GM12878 (cell line): ENCODE data around the gene ZNF653. TPM values are rescaled to one million over a fixed set of nuclear protein-coding genes. Genes with fewer than 3 reads are reported as not detected.

ENCODE experiments used
- BMI1 ChIP-seq: fragments of 450-650 bp; IDR thresholded peaks from 2 replicates; pipeline ENCODE4 v1.6.1; 2016; ENCODE audit warnings: mild to moderate bottlenecking, moderate library complexity, borderline replicate concordance
- CREB1 ChIP-seq: IDR thresholded peaks from 2 replicates; pipeline ENCODE4 v1.6.1; 2012; ENCODE audit warnings: low read depth, mild to moderate bottlenecking, inconsistent platforms
- CTCF ChIP-seq, 3 experiments: IDR thresholded peaks in 2 of 3; conservative IDR thresholded peaks in 1 of 3; 2 replicates each; pipeline ENCODE4 v1.5.1; 2011; ENCODE audit warnings: low read depth in 3 of 3, low read length in 3 of 3, mild to moderate bottlenecking in 3 of 3, control low read depth in 2 of 3, moderate library complexity in 2 of 3, inconsistent platforms in 1 of 3, mixed read lengths in 1 of 3; ENCODE audit not compliant: control insufficient read depth in 2 of 3, insufficient read depth in 1 of 3; ENCODE audit errors: extremely low read depth in 1 of 3
- EZH2 ChIP-seq: IDR thresholded peaks from 2 replicates; pipeline ENCODE4 v1.6.1; 2012; ENCODE audit warnings: low read depth, mild to moderate bottlenecking, control low read depth, inconsistent platforms, low read length, borderline replicate concordance; ENCODE audit not compliant: control insufficient read depth
- HCFC1 ChIP-seq: fragments of 150-350 bp; IDR thresholded peaks from 2 replicates; pipeline ENCODE4 v1.6.1; 2014; ENCODE audit warnings: low read length
- HDAC6 ChIP-seq: fragments of 200-600 bp; sonication (generic); IDR thresholded peaks from one replicate; pipeline ENCODE4 v1.8.0; 2017; ENCODE audit warnings: antibody characterized with exemption; ENCODE audit not compliant: unreplicated experiment
- NBN ChIP-seq: fragments of 450-650 bp; IDR thresholded peaks from 2 replicates; pipeline ENCODE4 v1.6.1; 2016
- NFYA ChIP-seq: IDR thresholded peaks from 2 replicates; pipeline ENCODE4 v1.6.1; 2011; ENCODE audit warnings: low read depth, mild to moderate bottlenecking, low read length, improper control_type of control experiment, borderline replicate concordance
- NKRF ChIP-seq: fragments of 450-650 bp; conservative IDR thresholded peaks from 2 replicates; pipeline ENCODE4 v1.6.1; 2017; ENCODE audit warnings: mild to moderate bottlenecking, moderate library complexity
- NRF1 ChIP-seq: conservative IDR thresholded peaks from 2 replicates; pipeline ENCODE4 v1.6.1; 2011; ENCODE audit warnings: mild to moderate bottlenecking, low read depth, low read length, improper control_type of control experiment
- SMC3 ChIP-seq: IDR thresholded peaks from 2 replicates; pipeline ENCODE4 v1.6.1; 2011; ENCODE audit warnings: low read length, improper control_type of control experiment, borderline replicate concordance
- SREBF1 ChIP-seq: IDR thresholded peaks from 2 replicates; pipeline ENCODE4 v1.6.1; 2012; ENCODE audit warnings: mild to moderate bottlenecking, low read length
- WRNIP1 ChIP-seq: IDR thresholded peaks from 2 replicates; pipeline ENCODE4 v1.6.1; 2011; ENCODE audit warnings: low read depth, low read length, improper control_type of control experiment, borderline replicate concordance
- YBX1 ChIP-seq: fragments of 450-650 bp; IDR thresholded peaks from 2 replicates; pipeline ENCODE4 v1.6.1; 2016; ENCODE audit warnings: antibody characterized with exemption
- ZNF592 ChIP-seq: fragments of 450-650 bp; IDR thresholded peaks from 2 replicates; pipeline ENCODE4 v1.6.1; 2017; ENCODE audit warnings: mild to moderate bottlenecking, moderate library complexity
- ZZZ3 ChIP-seq: IDR thresholded peaks from 2 replicates; pipeline ENCODE4 v1.6.1; 2011; ENCODE audit warnings: low read depth; ENCODE audit not compliant: control insufficient read depth, insufficient read length
- polyA plus RNA-seq, 11 experiments: library from polyadenylated mRNA; depleted of rRNA in 4 of 11; unstranded in 6 of 11; stranded (reverse) in 5 of 11; fragments of >200 nt; fragmentation: Nextera tagmentation in 4 of 11; fragmentation: Illumina TruSeq in 1 of 11; extraction: Ambion mirVana in 4 of 11; extraction: Trizol in 1 of 11; gene quantifications; 1 replicate in 1 of 11; 2 replicates in 10 of 11; pipeline versions ENCODE4 v1.2.1 to v1.2.3, GENCODE V29; 2011 to 2016; ENCODE audit warnings: inconsistent platforms in 2 of 11, missing spikeins in 2 of 11, low read depth in 1 of 11
- total RNA-seq, 4 experiments: library from RNA; depleted of rRNA in 3 of 4; stranded (reverse); fragments of >200 nt in 3 of 4; fragmentation: Illumina TruSeq in 1 of 4; extraction: Trizol in 1 of 4; gene quantifications; 2 replicates each; pipeline versions ENCODE4 v1.2.1 to v1.2.3, GENCODE V29; 2013 to 2021
- TF ChIP-seq, protein P1 (sequence below): IDR thresholded peaks from 2 replicates; pipeline ENCODE4 v1.6.1; 2011; ENCODE audit warnings: low read depth, low read length, improper control_type of control experiment, borderline replicate concordance

ZNF653 gene
- total and polyA plus RNA-seq, 10 of the 15 experiments (the other 5 are each of a cell fraction or from before 2014, with no cell fraction given) = 2.2 to 13.2 (median 6.7) TPM; not detected in 2

GRCh38 chr19:11482384-11483050 lies 23.1 kb downstream of the ZNF653 start (continued):
- TF ChIP-seq ZNF592 (peak; percentile 89; the same call in 1 of the 2 replicates), NFYA (no peak), EZH2 (no peak), SMC3 (peak; percentile 81), NBN (no peak; the same call in 1 of the 2 replicates), HCFC1 (no peak; the same call in 1 of the 2 replicates), CTCF (IDR thresholded peaks at IDR 0.05 in 2 of 3, conservative IDR thresholded peaks at IDR 0.05 in 1 of 3; ENCODE audit: control insufficient read depth in 2 of 3, extremely low read depth in 1 of 3, insufficient read depth in 1 of 3, low read depth in 3 of 3, low read length in 3 of 3) (peak; percentile 83 to 99 (median 93); a peak in 5 of 6 replicates), SREBF1 (no peak), BMI1 (0 out of 2 replicates have a peak, but pooled peaks have one; percentile 58), NRF1 (no peak), ZZZ3 (no peak), WRNIP1 (no peak), HDAC6 (no peak), NKRF (peak; percentile 90), YBX1 (no peak), CREB1 (no peak; the same call in 1 of the 2 replicates)
- TF ChIP-seq, protein P1, sequence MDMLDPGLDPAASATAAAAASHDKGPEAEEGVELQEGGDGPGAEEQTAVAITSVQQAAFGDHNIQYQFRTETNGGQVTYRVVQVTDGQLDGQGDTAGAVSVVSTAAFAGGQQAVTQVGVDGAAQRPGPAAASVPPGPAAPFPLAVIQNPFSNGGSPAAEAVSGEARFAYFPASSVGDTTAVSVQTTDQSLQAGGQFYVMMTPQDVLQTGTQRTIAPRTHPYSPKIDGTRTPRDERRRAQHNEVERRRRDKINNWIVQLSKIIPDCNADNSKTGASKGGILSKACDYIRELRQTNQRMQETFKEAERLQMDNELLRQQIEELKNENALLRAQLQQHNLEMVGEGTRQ = peak; percentile 94
